HCT116 (cell line): ENCODE results near the gene ETFA. TPM values are rescaled to one million over a fixed set of nuclear protein-coding genes. Genes with fewer than 3 reads are reported as not detected.

Source experiments
- ATAC-seq: fragments of 200-7000 bp; cut with Tn5 transposase; 2 replicates; pipeline ENCODE4 v1.9.1; 2020; ENCODE audit warnings: mild to moderate bottlenecking, moderate library complexity
- BruUV-seq: library from RNA; stranded (reverse); fragments of 400-500 nt; replicated peaks from 2 replicates; lab custom pipeline; 2021; lab: Mats Ljungman, UMichigan
- CTCF ChIA-PET: fragments of 300-600 bp; sonication (Branson Sonifier 250); formaldehyde crosslinking; loops from one replicate; lab custom pipeline; 2021; ENCODE audit warnings: antibody characterized with exemption; lab: Charles Lee
- POLR2A ChIA-PET: fragments of 300-600, 350-600 bp; sonication (Branson Sonifier 250); formaldehyde crosslinking; loops from one replicate; lab custom pipeline; 2021; ENCODE audit warnings: antibody characterized with exemption; lab: Charles Lee
- RAD21 ChIA-PET, 2 experiments: fragments of 300-600 bp; sonication (Branson Sonifier 250); formaldehyde crosslinking; loops; one replicate each; lab custom pipeline; 2023; ENCODE audit warnings: low total read pairs in 2 of 2; ENCODE audit not compliant: uncharacterized antibody in 2 of 2, unreplicated experiment in 2 of 2, low non-redundant PET in 1 of 2; lab: Charles Lee
- DNase-seq: peaks from one replicate; pipeline ENCODE4 v3.0.0-alpha.2; 2010; ENCODE audit warnings: low read depth, low spot score
- H2AFZ ChIP-seq: fragments of 200-600 bp; shearing (Covaris generic), sonication (generic); 2 replicates; pipeline ENCODE4 v1.6.1; 2017; ENCODE audit warnings: low read depth, mixed run types, mixed read lengths, antibody characterized with exemption, low read length; ENCODE audit not compliant: poor library complexity, severe bottlenecking
- H3K27ac ChIP-seq: 2 replicates; pipeline ENCODE4 v1.5.1; 2012; ENCODE audit warnings: low read depth, low read length
- H3K27me3 ChIP-seq: fragments of 200-600 bp; sonication (generic); 2 replicates; pipeline ENCODE4 v1.6.1; 2016; ENCODE audit warnings: mixed run types, low read length, mixed read lengths; ENCODE audit not compliant: insufficient read depth
- H3K36me3 ChIP-seq, 2 experiments: fragments of 200-500 bp in 1 of 2; fragments of 200-600 bp in 1 of 2; sonication (Bioruptor generic) in 1 of 2; sonication (generic) in 1 of 2; 2 replicates each; pipeline versions ENCODE4 v1.5.1 to v1.6.1; 2014 to 2016; ENCODE audit warnings: low read length in 2 of 2, inconsistent platforms in 1 of 2, mixed read lengths in 1 of 2, mixed run types in 1 of 2; ENCODE audit not compliant: insufficient read depth in 2 of 2, control insufficient read depth in 1 of 2
- H3K4me1 ChIP-seq, 2 experiments: fragments of 200-600 bp in 1 of 2; sonication (generic) in 1 of 2; 2 replicates each; pipeline versions ENCODE4 v1.5.1 to v1.6.1; 2012 to 2017; ENCODE audit warnings: low read length in 2 of 2, inconsistent platforms in 1 of 2, mild to moderate bottlenecking in 1 of 2, mixed read lengths in 1 of 2, mixed run types in 1 of 2, moderate library complexity in 1 of 2; ENCODE audit not compliant: insufficient read depth in 2 of 2, control insufficient read depth in 1 of 2
- H3K4me2 ChIP-seq: fragments of 200-600 bp; sonication (generic); 2 replicates; pipeline ENCODE4 v1.6.1; 2017; ENCODE audit warnings: mixed run types, low read length, mixed read lengths
- H3K4me3 ChIP-seq, 2 experiments: fragments of 200-600 bp in 1 of 2; sonication (generic) in 1 of 2; replicated peaks in 1 of 2; 2 replicates each; pipeline ENCODE4 v1.5.1; 2011 to 2016; ENCODE audit warnings: low read length in 2 of 2, control low read depth in 1 of 2, low read depth in 1 of 2, mild to moderate bottlenecking in 1 of 2, mixed read lengths in 1 of 2, mixed run types in 1 of 2
- H3K79me2 ChIP-seq: fragments of 200-600 bp; sonication (generic); 2 replicates; pipeline ENCODE4 v1.6.1; 2017; ENCODE audit warnings: mild to moderate bottlenecking, mixed run types, low read length, moderate library complexity, mixed read lengths; ENCODE audit not compliant: insufficient read depth
- H3K9ac ChIP-seq: fragments of 200-600 bp; sonication (generic); 2 replicates; pipeline ENCODE4 v1.6.1; 2016; ENCODE audit warnings: low read length, mixed read lengths
- H3K9me2 ChIP-seq: fragments of 200-600 bp; sonication (generic), shearing (Covaris generic); 2 replicates; pipeline ENCODE4 v1.6.1; 2017; ENCODE audit warnings: mixed run types, mild to moderate bottlenecking, moderate library complexity; ENCODE audit not compliant: insufficient read depth
- H3K9me3 ChIP-seq, 2 experiments: fragments of 200-500 bp in 1 of 2; fragments of 200-600 bp in 1 of 2; sonication (Bioruptor generic) in 1 of 2; sonication (generic) in 1 of 2; 2 replicates each; pipeline ENCODE4 v1.6.1; 2014 to 2017; ENCODE audit warnings: low read length in 2 of 2, mixed read lengths in 2 of 2, inconsistent platforms in 1 of 2, low read depth in 1 of 2, mild to moderate bottlenecking in 1 of 2, mixed run types in 1 of 2, moderate library complexity in 1 of 2; ENCODE audit not compliant: control insufficient read depth in 1 of 2, insufficient read depth in 1 of 2
- H4K20me1 ChIP-seq: fragments of 200-600 bp; sonication (generic), shearing (Covaris generic); 2 replicates; pipeline ENCODE4 v1.6.1; 2017; ENCODE audit warnings: mixed run types, mild to moderate bottlenecking, moderate library complexity; ENCODE audit not compliant: insufficient read depth
- CEBPB ChIP-seq: IDR thresholded peaks from 2 replicates; pipeline ENCODE4 v1.6.1; 2012; ENCODE audit warnings: low read depth
- EGR1 ChIP-seq: IDR thresholded peaks from 2 replicates; pipeline ENCODE4 v1.6.1; 2012; ENCODE audit warnings: low read depth
- EZH2 ChIP-seq: fragments of 200-600 bp; sonication (generic); IDR thresholded peaks from 2 replicates; pipeline ENCODE4 v1.6.1; 2017; ENCODE audit warnings: antibody characterized with exemption, mixed run types
- FOSL1 ChIP-seq: IDR thresholded peaks from 2 replicates; pipeline ENCODE4 v1.6.1; 2012; ENCODE audit warnings: low read depth
- SIN3A ChIP-seq: IDR thresholded peaks from 2 replicates; pipeline ENCODE4 v1.6.1; 2012; ENCODE audit warnings: low read depth
- SP1 ChIP-seq: IDR thresholded peaks from 2 replicates; pipeline ENCODE4 v1.6.1; 2012; ENCODE audit warnings: low read depth
- TCF7L2 ChIP-seq: IDR thresholded peaks from 2 replicates; pipeline ENCODE4 v1.7.0; 2011; ENCODE audit warnings: borderline replicate concordance, inconsistent platforms; ENCODE audit not compliant: insufficient read depth, insufficient read length; ENCODE audit errors: extremely low read depth
- YY1 ChIP-seq: IDR thresholded peaks from 2 replicates; pipeline ENCODE4 v1.6.1; 2011; ENCODE audit warnings: low read length, low read depth, moderate library complexity, mild to moderate bottlenecking; ENCODE audit not compliant: insufficient replicate concordance; ENCODE audit errors: extremely low read depth
- ZFX ChIP-seq: fragments of 450-650 bp; IDR thresholded peaks from 2 replicates; pipeline ENCODE4 v1.6.1; 2017
- intact Hi-C: fragments of 100-400 bp; cut with micrococcal nuclease; formaldehyde crosslinking; loops from 2 replicates; pipeline ENCODE4 v1.10.0; 2022
- total RNA-seq: library from RNA; stranded (reverse); gene quantifications from one replicate; pipeline ENCODE4 v1.2.1, GENCODE V29; 2021; ENCODE audit not compliant: unreplicated experiment
- TF ChIP-seq, protein P1 (sequence below): IDR thresholded peaks from 2 replicates; pipeline ENCODE4 v1.6.1; 2012

Gene ETFA
- total RNA-seq, 1 experiment from 2014 or later, result 144 TPM

DNA sequence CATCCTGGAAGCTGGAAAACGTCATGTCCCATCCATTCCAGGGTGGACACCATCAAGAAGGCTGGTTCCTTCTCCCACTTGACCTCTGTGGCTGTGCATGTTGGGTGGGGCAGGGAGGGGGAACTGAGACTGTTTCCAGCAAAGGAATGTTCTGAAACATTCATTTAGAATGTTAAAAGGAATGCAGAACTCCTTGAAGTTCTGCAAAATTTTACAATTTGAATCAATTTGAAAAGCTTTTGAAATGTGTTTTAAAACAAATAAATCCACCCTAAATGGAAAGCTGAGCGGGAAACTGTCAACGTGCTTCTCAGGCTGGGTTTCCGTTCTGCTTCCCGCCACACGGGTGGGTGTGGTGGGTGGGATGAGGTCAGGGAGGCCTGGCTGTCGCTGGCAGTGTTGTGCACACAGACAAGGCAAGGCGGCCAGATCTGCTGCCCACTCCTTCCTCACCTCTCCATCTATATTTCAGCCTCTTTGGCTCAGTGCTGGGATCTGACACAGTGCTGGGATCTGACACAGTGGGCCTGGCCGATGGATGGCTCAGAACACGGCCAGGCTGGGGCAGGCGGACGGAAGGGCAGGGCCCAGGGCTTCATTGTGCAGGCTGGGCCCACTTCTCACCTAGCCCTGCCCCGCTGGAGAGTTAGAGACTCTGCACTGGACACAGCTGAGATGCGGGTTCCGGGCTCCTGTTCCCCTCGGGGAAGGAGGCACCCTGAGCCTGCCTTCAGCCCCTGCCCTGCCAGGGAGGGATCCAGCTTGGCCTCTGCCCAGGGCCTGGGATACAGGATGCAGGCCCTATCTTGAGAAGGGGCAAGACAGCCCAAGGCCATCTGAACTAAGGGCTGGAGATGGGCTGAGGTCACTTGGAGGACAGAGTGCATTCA lies 141.1 kb downstream of the ETFA start:
- Histone ChIP-seq H3K4me2 (no peak overlapping the region), H3K79me2 (no peaks in the 10 kb centered on the region), H3K9me2 (no peaks in the 10 kb centered on the region), H4K20me1 (no peaks in the 10 kb centered on the region), H3K36me3 (no peaks in the 10 kb centered on the region), H3K4me3 (no peak overlapping the region), H3K27me3 (no peaks in the 10 kb centered on the region), H2AFZ (no peak overlapping the region), H3K9me3 (no peaks in the 10 kb centered on the region), H3K27ac (no peak overlapping the region), H3K9ac (no peak overlapping the region), H3K4me1 (peaks cover 0 to 6% of the 10 kb centered on the region in 2 experiments; a peak in 1 of 4 replicates)
- POLR2A ChIA-PET, result no interaction called here
- RAD21 ChIA-PET, result no interaction called here
- TF ChIP-seq TCF7L2 (no peak), SIN3A (no peak), EZH2 (no peak), ZFX (no peak)
- TF ChIP-seq, protein P1, sequence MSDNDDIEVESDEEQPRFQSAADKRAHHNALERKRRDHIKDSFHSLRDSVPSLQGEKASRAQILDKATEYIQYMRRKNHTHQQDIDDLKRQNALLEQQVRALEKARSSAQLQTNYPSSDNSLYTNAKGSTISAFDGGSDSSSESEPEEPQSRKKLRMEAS, result no peak
- no peak for ATAC-seq
- CTCF ChIA-PET, result no interaction called here
- DNase-seq, result no peak
- intact Hi-C loops, result no loop called here
- BruUV-seq, result no TSS peak

DNA sequence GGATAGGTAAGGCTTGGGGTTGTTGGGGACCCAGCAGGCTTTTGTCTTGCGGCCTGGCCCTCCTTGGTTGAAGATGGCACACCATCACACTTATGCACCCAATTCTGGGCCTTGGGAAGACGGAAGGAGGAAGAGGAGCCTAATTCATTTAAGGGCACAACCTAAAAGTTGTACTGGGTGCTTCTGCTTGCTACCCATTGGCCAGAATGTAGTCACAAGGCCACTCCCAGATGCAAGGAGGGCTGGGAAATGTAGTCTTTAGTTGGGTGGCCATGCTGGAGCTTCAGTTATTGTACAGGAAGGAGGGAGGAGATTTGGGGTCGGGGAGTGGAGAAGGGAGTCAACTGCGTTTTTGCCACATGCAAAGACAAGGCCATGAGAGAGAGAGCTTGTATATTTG lies 142.3 kb downstream of the ETFA start:
- Histone ChIP-seq H3K9me3 (no peaks in the 10 kb centered on the region), H3K4me3 (no peak overlapping the region)
- ChIA-PET POLR2A (no interaction called here), RAD21 (no interaction called here)
- no peak for DNase-seq
- TF ChIP-seq CEBPB (no peak), EGR1 (no peak), YY1 (peak; percentile 89), FOSL1 (no peak), SIN3A (no peak), TCF7L2 (no peak), SP1 (peak; percentile 51; the same call in 1 of the 2 replicates)
- TF ChIP-seq, all 23 proteins: peak for 2
- intact Hi-C loops, result no loop called here
- Histone ChIP-seq H3K27ac (no peak overlapping the region), H3K4me2 (no peak overlapping the region), H4K20me1 (no peaks in the 10 kb centered on the region), H3K27me3 (no peaks in the 10 kb centered on the region), H3K36me3 (no peaks in the 10 kb centered on the region), H3K79me2 (no peaks in the 10 kb centered on the region), H3K4me1 (peaks cover 0 to 6% of the 10 kb centered on the region in 2 experiments; a peak in 1 of 4 replicates), H2AFZ (no peak overlapping the region), H3K9me2 (no peaks in the 10 kb centered on the region), H3K9ac (no peak overlapping the region)
- CTCF ChIA-PET, result interaction anchor here (1.5 kb wide), 1 partner anchor 18 kb away, joined by 5 read pairs; no protein-coding TSS in a partner anchor
- no TSS peak for BruUV-seq
- ATAC-seq, result peak; percentile 97
